ENCODE data around the gene CYSTM1.

DNA sequence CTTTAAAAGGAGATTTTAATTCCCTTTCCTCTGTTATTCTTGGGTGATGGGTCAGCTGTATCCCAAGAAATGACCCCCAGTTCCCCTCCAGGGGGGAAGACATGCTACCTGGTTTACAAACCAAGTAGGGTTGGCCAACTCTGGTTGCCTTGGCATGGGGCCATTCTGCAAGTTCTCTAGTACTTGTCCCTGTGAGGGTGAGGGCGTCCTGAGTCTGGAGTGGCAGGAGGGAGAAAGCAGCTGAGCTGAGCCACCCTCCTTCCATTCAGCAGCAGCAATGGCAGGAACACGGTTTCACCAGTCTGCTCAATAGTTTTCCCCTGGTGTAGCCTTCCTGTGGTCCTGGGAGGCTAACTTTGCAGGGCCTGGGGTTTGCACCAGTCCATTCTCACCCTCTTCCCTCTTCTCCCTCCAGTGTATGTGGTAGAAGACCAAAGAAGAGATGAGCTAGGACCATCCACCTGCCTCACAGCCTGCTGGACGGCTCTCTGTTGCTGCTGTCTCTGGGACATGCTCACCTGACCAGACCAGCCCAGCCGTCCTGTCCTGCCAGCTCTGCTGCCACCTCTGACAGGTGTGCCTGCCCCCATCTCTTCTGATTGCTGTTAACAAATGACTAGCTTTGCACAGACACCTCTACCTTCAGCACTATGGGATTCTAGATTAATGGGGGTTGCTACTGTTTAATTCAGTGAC, 68.0 kb downstream of the CYSTM1 start:
- TF ChIP-seq, protein P1, sequence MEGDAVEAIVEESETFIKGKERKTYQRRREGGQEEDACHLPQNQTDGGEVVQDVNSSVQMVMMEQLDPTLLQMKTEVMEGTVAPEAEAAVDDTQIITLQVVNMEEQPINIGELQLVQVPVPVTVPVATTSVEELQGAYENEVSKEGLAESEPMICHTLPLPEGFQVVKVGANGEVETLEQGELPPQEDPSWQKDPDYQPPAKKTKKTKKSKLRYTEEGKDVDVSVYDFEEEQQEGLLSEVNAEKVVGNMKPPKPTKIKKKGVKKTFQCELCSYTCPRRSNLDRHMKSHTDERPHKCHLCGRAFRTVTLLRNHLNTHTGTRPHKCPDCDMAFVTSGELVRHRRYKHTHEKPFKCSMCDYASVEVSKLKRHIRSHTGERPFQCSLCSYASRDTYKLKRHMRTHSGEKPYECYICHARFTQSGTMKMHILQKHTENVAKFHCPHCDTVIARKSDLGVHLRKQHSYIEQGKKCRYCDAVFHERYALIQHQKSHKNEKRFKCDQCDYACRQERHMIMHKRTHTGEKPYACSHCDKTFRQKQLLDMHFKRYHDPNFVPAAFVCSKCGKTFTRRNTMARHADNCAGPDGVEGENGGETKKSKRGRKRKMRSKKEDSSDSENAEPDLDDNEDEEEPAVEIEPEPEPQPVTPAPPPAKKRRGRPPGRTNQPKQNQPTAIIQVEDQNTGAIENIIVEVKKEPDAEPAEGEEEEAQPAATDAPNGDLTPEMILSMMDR (IDR thresholded peaks at IDR 0.05; ENCODE audit: borderline replicate concordance, extremely low read depth, low read length, poor library complexity, severe bottlenecking), result no peak
- TF ChIP-seq EZH2 (IDR thresholded peaks at IDR 0.05; ENCODE audit: borderline replicate concordance, low read depth, low read length, severe bottlenecking), result no peak
